Glomerular endothelial cell (primary cell): ENCODE results near the gene NPIPA8. TPM values are rescaled to one million over a fixed set of nuclear protein-coding genes. Genes with fewer than 3 reads are reported as not detected.
"Not testable (repeated sequence)": the region's sequence is repeated elsewhere in the genome, so short reads cannot be mapped to it uniquely, and the experiment has no call there.

Experiments
- DNase-seq: peaks from one replicate; pipeline ENCODE4 v3.0.0-alpha.2; 2011; ENCODE audit warnings: low read depth, low spot score; ENCODE audit errors: extremely low read depth
- total RNA-seq: library from RNA; depleted of rRNA; stranded (reverse); fragments of >200 nt; gene quantifications from 2 replicates; pipeline ENCODE4 v1.2.3, GENCODE V29; 2015

NPIPA8 gene
- total RNA-seq, 1 donor from 2014 or later = not detected

DNA sequence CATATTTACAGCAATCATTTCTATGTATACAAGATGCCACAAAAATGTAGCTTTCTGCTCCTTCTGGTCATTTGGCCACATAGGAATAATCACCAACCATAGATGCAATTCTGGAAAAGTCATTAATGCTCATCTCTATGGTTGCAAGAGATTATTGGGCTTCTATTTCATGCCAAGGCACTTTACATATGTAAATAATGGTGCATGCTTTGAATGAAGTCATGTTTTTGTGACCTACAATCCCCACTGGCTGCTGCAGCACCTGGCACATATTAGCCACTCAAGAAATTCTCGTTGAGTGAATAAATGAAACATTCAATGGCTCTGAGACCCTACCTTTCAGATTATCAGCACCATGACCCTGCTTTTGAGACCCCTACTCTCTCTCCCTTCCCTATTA lies 50.2 kb downstream of the NPIPA8 start:
- DNase-seq = not testable (repeated sequence)

DNA sequence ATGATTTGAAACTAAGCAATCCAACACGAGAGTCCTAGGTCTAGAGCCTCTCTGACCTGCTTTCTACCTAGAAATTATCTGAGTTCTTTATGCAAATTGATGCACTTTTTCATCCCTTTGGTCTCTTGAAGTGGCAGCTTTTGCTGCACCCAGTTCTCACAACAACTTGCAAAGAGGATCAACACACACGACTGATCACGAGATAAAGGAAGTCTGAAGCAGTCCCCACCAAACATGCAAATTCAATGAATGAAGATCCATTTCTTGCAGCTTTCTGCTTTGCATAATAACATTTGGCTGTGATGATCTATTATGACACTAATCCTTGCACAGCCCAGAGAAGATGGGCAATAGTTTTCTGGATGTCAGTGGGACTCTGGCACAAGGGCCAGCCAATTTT lies 56.2 kb downstream of the NPIPA8 start:
- not testable (repeated sequence) for DNase-seq

DNA sequence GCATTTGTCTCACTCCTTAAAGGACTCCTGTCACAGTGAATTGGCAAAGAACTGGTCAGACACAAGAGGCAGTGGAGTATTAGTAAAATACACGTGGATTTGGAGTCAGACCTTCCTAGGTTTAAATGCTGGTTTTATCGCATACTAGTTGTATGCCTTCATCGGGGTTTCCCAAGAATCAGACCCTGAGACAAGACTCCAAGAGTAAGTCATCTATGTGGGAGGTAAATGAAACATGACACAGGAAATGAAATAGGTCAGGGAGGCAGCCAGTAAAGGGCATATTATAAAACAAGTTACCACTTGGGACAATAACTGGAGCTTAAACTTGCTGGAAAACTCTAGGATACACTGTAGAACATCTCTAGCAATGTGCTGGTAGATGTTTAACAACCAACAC lies 59.8 kb downstream of the NPIPA8 start:
- DNase-seq = not testable (repeated sequence)

DNA sequence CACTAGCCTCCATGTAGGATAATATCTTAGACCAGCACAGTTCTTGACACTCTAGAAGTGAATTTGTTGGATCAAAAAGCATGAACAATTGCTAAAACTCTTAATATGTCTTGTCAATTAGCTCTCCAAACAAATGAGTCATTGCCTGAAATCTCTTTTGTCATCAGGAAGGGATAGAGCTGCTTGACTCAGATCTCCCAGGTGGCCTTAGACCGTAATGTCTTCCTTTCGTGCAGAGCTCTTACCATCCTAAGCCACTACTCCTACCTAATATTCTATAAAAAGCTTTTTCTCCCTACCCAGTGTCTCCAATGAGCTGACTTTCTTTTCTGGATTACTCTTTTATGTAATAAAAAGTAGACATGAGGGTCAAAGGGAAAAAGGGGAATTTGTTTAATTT lies 66.4 kb downstream of the NPIPA8 start:
- DNase-seq = not testable (repeated sequence)

Other genes starting within 250 kb of the NPIPA8 start
- gene NOMO2, start 225.4 kb upstream of the NPIPA8 start, total RNA-seq = 200 and 248 TPM in 2 replicates